Activated CD8-positive, alpha-beta memory T cell treated with anti-CD3 and anti-CD28 coated beads for 36 hours (primary cell): ENCODE results near the gene PIK3CD. TPM values are rescaled to one million over a fixed set of nuclear protein-coding genes. Genes with fewer than 3 reads are reported as not detected.

ENCODE experiments used
- CTCF ChIA-PET: fragments of 350-600 bp; sonication (Branson Sonifier 250); formaldehyde crosslinking; loops from one replicate; lab custom pipeline; 2021; ENCODE audit warnings: antibody characterized with exemption; lab: Charles Lee
- POLR2A ChIA-PET: fragments of 350-600 bp; sonication (Branson Sonifier 250); formaldehyde crosslinking; loops from one replicate; lab custom pipeline; 2021; ENCODE audit warnings: antibody characterized with exemption; lab: Charles Lee
- total RNA-seq, 2 experiments: library from RNA; stranded (reverse); gene quantifications; one replicate each; pipeline ENCODE4 v1.2.3, GENCODE V29; 2021

Gene PIK3CD
- total RNA-seq, 2 experiments from 2014 or later: 150 to 153 TPM

DNA sequence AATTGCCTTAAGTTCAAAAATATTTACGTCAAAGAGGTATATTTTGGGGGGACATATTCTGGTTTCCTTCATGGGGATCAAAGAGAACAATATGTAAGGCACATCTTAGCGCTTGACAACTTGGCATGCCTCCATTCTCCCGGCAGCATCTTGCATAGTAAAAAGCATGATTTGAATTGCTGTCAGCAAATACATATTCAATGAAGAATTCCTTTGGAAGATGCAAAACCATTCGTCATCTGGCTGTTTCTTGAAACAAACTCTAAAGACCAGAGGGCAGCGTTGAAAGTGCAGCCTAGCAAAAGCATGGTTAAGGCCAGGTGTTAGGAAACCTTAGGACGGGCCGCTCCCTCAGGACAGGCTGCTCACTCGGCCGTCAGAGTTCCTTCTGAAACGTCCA lies 3.4 kb upstream of the PIK3CD start:
- ChIA-PET CTCF (interaction anchor here (0.9 to 1.0 kb wide), 2 partner anchors 8 to 17 kb away, joined by 3 read pairs; no protein-coding TSS in a partner anchor), POLR2A (interaction anchor here (2.3 kb wide), 1 partner anchor 19 kb away, joined by 5 read pairs; no protein-coding TSS in a partner anchor)

DNA sequence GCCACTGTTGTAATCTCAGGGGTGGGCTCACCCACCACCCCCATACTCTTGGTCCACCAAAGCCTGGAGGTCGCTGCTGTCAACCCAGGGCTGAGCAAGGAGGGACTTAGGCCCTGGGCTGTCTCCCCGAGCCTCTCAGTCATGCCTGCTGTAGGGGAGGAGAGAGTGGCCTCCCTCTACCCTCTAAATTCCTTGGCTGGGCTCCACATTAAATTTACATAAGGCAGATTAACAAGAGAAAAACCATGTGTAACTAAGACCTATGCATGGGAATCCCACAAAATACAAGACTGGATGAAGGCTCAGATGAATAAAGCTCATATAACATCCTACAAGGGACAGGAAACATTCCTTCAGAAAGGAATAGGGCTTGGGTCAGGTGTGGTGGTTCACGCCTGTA lies 1.8 kb upstream of the PIK3CD start:
- CTCF ChIA-PET: interaction anchor here (7.4 kb wide), 1 partner anchor 21 kb away, joined by 97 read pairs; no protein-coding TSS in a partner anchor
- POLR2A ChIA-PET: interaction anchor here (6.5 kb wide), 1 partner anchor 21 kb away, joined by 91 read pairs; no protein-coding TSS in a partner anchor

DNA sequence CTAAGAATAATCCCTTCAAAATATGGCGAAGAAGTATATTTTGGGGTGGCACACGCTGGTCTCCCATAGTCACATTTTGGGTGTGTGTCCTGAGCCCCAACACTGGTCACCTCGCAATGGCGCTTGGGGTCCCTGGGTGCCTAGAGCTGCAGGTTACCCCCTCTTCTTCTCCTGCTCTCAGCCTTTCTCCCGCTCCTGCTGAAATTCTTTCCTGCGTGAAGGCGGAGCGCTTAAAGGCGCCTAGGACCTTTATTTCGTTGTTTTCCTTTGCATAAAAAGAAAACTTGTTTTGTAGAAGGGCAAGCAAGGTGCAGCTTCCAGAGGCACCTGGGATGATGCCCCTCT lies 339 bp upstream of the PIK3CD start:
- POLR2A ChIA-PET: interaction anchor here (0.5 to 6.5 kb wide), 4 partner anchors 14 to 332 kb away, joined by 3 to 91 read pairs (median 20); no protein-coding TSS in a partner anchor

DNA sequence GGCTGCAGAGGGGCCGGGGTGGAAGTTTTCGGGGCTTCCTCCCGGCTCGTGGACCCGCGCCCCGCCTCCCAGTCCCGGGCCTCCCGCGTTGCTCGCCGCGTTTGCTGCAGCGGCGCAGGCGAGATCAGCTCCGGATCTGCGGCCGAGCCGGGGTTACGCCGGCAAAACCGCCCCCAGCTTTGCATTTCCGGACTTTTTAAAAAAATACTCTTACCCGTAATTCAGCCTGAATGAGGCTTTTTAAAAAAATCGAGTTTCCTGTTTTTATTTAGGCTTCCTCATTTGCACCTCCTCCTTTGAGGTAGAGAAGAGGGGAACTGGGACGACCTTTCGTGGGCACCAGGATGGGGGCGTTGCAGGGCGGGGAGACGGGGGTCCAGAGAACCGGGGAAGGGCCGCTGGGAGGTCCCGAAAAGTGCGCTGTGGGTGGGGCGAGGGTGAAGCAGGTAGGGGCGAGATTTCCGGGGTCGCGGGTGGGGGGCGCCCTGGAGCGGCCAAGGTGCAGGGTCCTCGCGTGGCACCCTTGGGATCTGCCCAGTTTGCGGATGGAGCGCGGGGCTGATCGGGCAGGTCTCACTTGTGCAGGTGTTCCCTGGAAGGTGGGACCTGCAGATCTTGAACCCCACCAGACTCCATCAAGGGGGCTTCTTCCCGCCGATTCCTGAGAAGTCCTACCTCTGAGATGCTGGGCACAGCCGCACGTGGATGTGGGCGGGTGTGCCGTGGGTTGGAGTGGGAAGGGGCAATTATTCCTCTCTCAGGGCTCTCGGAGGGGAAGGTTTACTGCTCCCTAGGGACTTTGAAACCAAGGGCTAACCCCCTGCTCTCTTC lies 1.1 kb downstream of the PIK3CD start:
- ChIA-PET CTCF (interaction anchor here (0.6 to 7.4 kb wide), 10 partner anchors 16 to 222 kb away, joined by 3 to 97 read pairs (median 4); no protein-coding TSS in a partner anchor), POLR2A (interaction anchor here (0.6 to 6.5 kb wide), 9 partner anchors 8 to 801 kb away, joined by 3 to 91 read pairs (median 7); no protein-coding TSS in a partner anchor)

More for the DNA sequence above, 339 bp upstream of the PIK3CD start:
- CTCF ChIA-PET: interaction anchor here (0.9 to 7.4 kb wide), 6 partner anchors 20 to 70 kb away, joined by 3 to 97 read pairs (median 4); no protein-coding TSS in a partner anchor

DNA sequence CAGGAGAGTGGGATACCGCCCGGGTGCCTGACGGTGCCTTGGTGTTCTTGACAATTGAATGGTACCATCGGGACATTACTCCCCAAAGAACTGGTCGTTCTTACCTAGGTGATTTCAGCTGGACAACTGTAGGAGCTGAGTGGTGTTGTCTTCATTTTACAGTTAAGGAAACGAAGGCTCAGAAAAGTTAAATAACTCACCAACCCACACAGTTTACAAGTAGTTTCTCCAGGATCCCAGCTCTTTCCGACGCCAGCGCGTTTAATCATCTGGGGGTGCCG lies 1.6 kb downstream of the PIK3CD start:
- ChIA-PET CTCF (interaction anchor here (0.6 to 7.4 kb wide), 9 partner anchors 15 to 212 kb away, joined by 3 to 97 read pairs (median 7); no protein-coding TSS in a partner anchor), POLR2A (interaction anchor here (0.6 to 6.5 kb wide), 10 partner anchors 8 to 800 kb away, joined by 3 to 91 read pairs (median 7); no protein-coding TSS in a partner anchor)

DNA sequence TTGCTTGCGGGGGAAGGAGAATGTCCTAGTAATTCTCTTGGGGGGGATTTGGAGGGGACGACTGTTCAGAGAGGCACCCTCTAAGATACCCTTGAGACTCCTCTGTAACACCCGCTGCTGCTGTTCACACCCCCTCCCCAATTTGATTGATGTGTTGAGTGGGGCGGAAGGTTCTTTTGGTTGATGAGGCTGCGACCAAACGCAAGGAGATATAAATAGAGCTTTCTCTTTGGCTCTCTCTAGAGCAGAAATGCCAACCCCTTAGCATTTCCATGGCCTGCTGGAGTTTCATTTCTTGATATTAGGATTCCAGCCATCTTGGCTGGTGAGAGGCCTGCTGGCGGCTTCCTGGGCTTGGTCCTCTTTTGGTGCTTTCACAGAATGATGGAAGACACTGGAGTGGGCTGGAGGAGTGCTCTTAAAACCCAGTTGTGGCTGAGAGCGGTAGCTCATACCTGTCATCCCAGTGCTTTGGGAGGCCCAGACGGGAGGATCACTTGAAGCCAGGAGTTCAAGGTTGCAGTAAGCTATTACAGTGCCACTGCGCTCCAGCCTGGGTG lies 2.0 kb downstream of the PIK3CD start:
- CTCF ChIA-PET: interaction anchor here (0.6 to 7.4 kb wide), 11 partner anchors 15 to 211 kb away, joined by 3 to 97 read pairs (median 4); no protein-coding TSS in a partner anchor
- POLR2A ChIA-PET: interaction anchor here (0.6 to 6.5 kb wide), 11 partner anchors 9 to 1358 kb away, joined by 3 to 91 read pairs (median 7); no protein-coding TSS in a partner anchor

DNA sequence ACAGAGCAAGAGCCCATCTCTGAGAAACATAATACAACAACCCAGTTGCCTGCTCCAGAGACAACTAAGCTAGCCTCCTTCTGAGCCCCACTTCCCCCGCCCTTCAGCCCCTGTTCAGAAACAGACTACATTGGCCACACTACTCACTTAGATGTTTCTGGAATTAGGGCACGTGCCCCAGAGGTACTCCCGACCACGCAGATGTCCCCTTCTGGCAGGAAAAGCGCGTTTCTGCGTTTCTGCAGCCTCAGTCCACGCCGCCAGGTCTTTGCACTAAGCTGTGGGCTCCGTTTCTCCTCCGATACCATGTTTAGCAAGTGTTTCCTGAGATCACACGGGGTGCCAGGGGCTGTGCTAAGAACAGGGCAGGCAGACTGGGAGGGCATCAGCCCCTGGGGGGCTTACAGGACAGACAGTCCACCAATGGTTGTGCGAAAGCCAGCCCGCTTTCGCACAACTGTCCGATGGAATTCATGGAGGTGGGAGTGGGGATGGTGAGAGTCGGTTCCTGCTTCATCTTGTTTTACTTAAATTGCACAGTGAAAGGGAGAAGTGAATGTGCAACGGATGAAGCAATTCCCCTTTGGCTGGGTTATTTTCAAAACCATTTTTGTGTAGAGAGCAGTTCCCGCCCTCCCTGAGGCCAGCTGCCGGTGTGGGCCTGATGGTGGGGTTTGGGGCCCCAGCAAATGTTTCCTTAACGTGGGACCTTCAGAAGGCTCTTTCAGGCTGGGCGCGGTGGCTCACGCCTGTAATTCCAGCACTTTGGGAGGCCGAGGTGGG lies 2.7 kb downstream of the PIK3CD start:
- ChIA-PET POLR2A (interaction anchor here (0.6 to 6.5 kb wide), 7 partner anchors 10 to 1357 kb away, joined by 3 to 91 read pairs (median 8); no protein-coding TSS in a partner anchor), CTCF (interaction anchor here (0.7 to 7.4 kb wide), 9 partner anchors 10 to 67 kb away, joined by 3 to 97 read pairs (median 7); no protein-coding TSS in a partner anchor)

DNA sequence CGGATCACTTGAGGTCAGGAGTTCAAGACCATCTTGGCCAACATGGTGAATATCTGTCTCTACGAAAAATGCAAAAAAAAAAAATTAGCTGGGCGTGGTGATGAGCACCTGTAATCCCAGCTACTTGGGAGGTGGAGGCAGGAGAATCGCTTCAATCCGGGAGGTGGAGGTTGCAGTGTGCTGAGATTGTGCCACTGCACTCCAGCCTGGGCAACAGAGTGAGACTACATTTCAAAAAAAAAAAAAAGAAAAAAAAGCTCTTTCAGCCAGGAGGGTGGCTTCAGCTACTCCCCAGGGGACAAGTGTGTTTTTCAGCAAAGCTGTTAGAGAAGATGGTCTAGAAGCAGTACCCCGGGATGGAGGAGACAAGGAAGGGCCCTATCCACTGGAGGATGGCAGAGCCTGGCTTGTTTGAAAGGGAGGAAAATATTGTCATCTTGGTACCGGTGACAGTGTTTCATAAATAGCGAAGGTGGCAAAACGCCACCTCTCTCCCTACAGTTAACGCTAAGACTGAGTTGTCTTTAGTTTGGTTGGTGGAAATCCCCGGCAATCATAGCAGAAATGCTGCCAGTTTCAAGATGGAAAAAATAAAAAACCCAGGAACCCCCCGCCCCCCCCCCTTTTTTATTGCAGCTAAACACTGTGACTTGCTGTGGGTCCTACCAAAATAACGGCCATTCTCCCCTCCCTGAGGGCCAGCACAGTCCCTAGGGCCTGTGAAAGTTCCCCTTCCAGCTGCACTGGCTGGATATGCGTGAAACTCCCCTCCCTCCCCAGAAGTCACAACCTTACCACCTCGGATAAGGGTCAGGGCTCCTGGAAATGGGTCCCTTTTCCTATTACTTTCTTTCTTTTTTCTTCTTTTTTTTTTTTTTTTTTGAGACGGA lies 3.5 kb downstream of the PIK3CD start:
- ChIA-PET POLR2A (interaction anchor here (0.6 to 6.5 kb wide), 13 partner anchors 10 to 1232 kb away, joined by 3 to 91 read pairs (median 4); no protein-coding TSS in a partner anchor), CTCF (interaction anchor here (0.7 to 7.4 kb wide), 8 partner anchors 11 to 66 kb away, joined by 3 to 97 read pairs (median 9); no protein-coding TSS in a partner anchor)

DNA sequence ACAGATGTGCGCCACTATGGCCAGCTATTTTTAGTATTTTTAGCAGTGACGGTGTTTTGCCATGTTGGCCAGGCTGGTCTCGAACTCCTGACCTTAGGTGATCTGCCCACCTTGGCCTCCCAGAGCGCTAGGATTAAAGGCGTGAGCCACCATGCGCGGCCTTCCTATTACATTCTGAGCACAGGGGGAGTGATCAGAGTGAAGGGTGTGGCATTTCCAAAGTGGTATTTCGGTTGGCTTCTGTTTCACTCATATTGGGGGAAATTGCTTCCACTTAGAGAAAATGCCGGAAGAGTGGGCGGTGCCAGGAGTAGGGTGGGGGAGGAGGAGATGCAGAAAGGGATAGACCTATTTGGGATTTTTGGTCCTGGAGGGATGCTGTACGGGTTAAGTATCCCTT lies 4.3 kb downstream of the PIK3CD start:
- ChIA-PET POLR2A (interaction anchor here (0.9 to 6.5 kb wide), 7 partner anchors 11 to 61 kb away, joined by 3 to 91 read pairs (median 4); no protein-coding TSS in a partner anchor), CTCF (interaction anchor here (0.7 to 7.4 kb wide), 6 partner anchors 8 to 27 kb away, joined by 3 to 97 read pairs (median 9); no protein-coding TSS in a partner anchor)

DNA sequence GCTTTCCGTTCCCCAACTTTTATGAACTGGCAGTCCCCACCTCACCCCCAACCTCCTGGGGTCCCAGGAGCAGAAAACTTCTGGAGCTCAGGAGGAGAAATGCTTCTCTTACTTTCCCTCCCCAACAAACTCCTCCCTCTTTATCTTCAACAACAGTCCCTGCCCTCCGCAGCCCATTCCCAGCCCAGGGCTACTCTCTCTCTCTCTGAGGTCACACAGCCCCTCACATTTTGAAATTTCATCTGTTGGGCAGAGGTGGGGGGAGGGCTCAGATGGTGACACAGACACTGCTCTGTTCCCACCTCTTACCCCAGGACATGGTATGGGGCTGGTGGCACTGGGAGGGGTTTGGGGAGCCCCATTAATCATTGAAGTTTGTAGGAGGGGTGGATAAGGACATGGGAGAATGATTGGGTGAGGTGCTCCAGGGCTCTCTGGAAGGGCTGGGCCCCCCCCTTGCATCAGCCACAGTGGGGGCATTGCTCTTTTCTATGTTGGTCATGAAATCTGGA lies 6.0 kb downstream of the PIK3CD start:
- CTCF ChIA-PET: interaction anchor here (0.6 to 1.7 kb wide), 3 partner anchors 10 to 68 kb away, joined by 3 to 4 read pairs (median 3); no protein-coding TSS in a partner anchor
- POLR2A ChIA-PET: interaction anchor here (0.6 to 1.2 kb wide), 3 partner anchors 10 to 57 kb away, joined by 3 read pairs; no protein-coding TSS in a partner anchor

DNA sequence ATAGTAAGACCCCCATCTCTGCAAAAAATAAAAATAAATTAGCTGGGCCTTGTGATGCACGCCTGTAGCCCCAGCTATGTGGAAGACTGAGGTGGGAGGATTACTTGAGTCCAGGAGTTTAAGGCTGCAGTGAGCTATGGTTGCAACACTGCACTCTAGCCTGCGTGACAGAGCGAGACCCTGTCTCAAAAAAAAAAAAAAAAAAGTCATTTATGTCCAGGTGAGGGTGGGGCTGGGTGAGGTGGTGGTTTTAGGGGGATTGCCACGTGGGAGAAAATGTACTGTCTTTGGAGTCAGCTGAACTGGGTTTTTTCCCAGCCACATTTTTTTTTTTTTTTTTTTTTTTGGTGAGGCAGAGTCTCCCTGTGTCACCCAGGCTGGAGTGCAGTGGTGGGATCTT lies 6.7 kb downstream of the PIK3CD start:
- CTCF ChIA-PET: interaction anchor here (0.6 to 0.9 kb wide), 3 partner anchors 29 to 337 kb away, joined by 3 to 4 read pairs (median 3); no protein-coding TSS in a partner anchor
- POLR2A ChIA-PET: interaction anchor here (0.6 to 1.2 kb wide), 3 partner anchors 10 to 57 kb away, joined by 3 read pairs; no protein-coding TSS in a partner anchor

DNA sequence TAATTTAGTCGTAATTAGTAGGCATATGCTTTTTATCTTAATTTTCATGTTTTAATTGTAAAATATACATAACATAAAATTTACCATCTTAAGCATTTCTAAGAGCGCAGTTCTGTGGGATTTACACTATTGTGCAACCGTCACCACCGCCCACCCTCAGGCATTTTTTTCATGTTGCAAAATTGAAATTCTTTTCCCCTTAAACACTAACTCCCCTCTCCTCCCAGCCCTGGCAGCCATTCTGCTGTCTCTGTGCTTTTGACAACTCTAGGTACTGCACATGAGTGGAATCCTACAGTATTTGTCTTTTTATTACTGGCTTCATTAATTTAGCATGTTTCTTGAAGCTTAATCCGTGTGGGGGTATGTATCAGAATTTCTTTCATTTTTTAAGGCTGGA lies 7.8 kb downstream of the PIK3CD start:
- ChIA-PET POLR2A (no interaction called here), CTCF (no interaction called here)

DNA sequence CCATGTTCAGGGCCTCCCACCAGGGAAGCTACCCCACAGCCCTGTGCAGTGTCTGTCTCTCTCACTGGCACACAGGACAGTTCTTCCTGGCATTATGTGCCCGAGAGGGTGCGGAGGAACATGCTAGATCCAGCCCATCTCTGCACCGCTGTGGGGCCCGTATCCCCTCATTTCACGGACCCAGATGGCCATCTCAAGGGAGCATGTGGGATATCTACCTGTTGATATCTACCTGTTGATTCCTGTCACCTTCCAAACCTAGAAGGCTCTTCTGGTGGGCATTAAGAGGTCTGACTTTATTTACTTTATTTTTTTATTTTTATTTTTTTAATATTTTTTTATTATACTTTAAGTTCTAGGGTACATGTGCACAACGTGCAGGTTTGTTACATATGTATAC lies 11.7 kb downstream of the PIK3CD start:
- POLR2A ChIA-PET: no interaction called here

DNA sequence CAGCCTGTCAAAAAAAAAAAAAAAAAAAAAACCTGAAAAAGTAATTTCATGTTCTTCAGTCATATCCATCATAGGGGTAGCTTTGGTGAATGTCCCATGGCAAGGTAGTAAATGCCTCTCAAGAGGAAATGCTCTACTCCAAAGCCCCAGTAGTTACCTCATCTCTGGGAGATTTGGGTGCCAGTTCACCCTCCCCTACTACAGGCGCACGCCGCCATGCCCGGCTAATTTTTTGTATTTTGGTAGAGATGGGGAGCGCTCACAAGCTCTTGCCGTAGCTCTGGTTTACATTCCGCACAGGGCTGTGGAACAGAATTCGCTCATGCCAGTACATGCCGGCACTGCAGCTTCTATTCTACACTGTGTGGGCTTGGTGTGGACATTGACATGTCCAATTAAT lies 13.7 kb downstream of the PIK3CD start:
- ChIA-PET CTCF (interaction anchor here (0.8 to 1.7 kb wide), 3 partner anchors 36 to 56 kb away, joined by 4 to 7 read pairs (median 5); no protein-coding TSS in a partner anchor), POLR2A (interaction anchor here (0.6 to 0.8 kb wide), 2 partner anchors 13 to 14 kb away, joined by 3 read pairs; partner anchors contain the start of gene PIK3CD)

More for the DNA sequence above, 11.7 kb downstream of the PIK3CD start:
- CTCF ChIA-PET: no interaction called here

DNA sequence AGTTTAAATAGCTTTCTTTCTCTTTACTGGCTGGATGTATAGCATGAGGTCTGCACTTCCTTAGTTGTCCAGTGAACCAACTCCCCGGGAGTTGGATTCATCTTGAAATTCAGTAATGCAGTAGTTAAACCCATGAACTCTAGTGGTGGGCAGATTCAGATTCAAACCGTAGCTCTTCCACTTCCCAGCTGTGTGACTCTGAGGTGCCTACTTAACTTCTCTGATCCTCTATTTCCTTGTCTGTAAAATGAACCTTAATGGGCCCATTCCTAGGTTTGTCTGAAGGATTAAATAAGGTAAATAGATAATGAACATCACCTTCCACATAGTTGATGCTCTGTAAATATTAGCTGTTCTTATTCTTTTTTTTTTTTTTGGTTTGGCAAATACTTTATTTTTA lies 16.5 kb downstream of the PIK3CD start:
- CTCF ChIA-PET: interaction anchor here (0.5 to 5.1 kb wide), 3 partner anchors 14 to 153 kb away, joined by 3 to 32 read pairs (median 4); no protein-coding TSS in a partner anchor
- POLR2A ChIA-PET: interaction anchor here (0.5 to 1.8 kb wide), 6 partner anchors 10 to 802 kb away, joined by 3 to 8 read pairs (median 3); no protein-coding TSS in a partner anchor

DNA sequence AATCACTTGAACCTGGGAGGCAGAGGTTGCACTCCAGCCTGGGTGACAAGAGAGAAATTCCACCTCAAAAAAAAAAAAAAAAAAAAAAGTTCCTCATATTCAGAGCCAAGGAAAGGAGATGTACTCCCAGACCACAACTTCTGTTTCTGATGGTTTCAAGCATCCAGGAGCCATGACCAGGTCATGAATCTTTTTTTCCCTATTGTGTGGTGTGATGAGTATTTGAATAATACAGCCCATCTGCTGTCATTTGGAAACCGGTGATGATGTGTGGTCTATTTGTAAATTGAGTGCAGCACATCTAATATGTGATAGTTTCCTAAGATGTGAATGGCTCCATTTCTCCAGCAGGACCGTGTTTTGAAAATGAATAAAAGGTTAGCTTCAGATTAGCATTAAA lies 18.6 kb downstream of the PIK3CD start:
- POLR2A ChIA-PET: interaction anchor here (2.4 kb wide), 1 partner anchor 15 kb away, joined by 7 read pairs; no protein-coding TSS in a partner anchor
- CTCF ChIA-PET: interaction anchor here (0.7 to 5.1 kb wide), 5 partner anchors 16 to 967 kb away, joined by 3 to 32 read pairs (median 4); no protein-coding TSS in a partner anchor
